Suprapubic skin (tissue), 4 donors: ENCODE measurements around the gene ZNF19. TPM values are rescaled to one million over a fixed set of nuclear protein-coding genes. Genes with fewer than 3 reads are reported as not detected.

Source experiments
- DNase-seq, 2 donors: peaks; one replicate each; pipeline ENCODE4 v3.0.0-alpha.2; 2019; ENCODE audit warnings: low spot score in 2 of 2
- H3K27ac ChIP-seq: fragments of 200-600 bp; sonication (generic); one replicate; pipeline ENCODE4 v1.5.1; 2019
- H3K27me3 ChIP-seq: fragments of 200-600 bp; sonication (generic); one replicate; pipeline ENCODE4 v1.5.1; 2019
- H3K36me3 ChIP-seq: fragments of 200-600 bp; sonication (generic); one replicate; pipeline ENCODE4 v1.5.1; 2019
- H3K4me1 ChIP-seq: fragments of 200-600 bp; sonication (generic); one replicate; pipeline ENCODE4 v1.5.1; 2019
- H3K4me3 ChIP-seq: fragments of 200-600 bp; sonication (generic); one replicate; pipeline ENCODE4 v1.5.1; 2019; ENCODE audit warnings: mild to moderate bottlenecking
- H3K9me3 ChIP-seq: fragments of 200-600 bp; sonication (generic); one replicate; pipeline ENCODE4 v1.5.1; 2019
- CTCF ChIP-seq, 2 donors: fragments of 200-600 bp in 1 of 2; fragments of 450-650 bp in 1 of 2; sonication (generic) in 1 of 2; IDR thresholded peaks; one replicate each; pipeline ENCODE4 v1.5.1; 2016 to 2019; ENCODE audit warnings: antibody characterized with exemption in 2 of 2, mild to moderate bottlenecking in 1 of 2, moderate library complexity in 1 of 2
- EP300 ChIP-seq: sonication (generic); formaldehyde crosslinking; IDR thresholded peaks from one replicate; pipeline ENCODE4 v1.6.1; 2017; ENCODE audit warnings: antibody characterized with exemption
- POLR2A ChIP-seq, 2 donors: fragments of 450-650 bp; IDR thresholded peaks; one replicate each; pipeline ENCODE4 v1.6.1; 2017; ENCODE audit warnings: antibody characterized with exemption in 2 of 2, mild to moderate bottlenecking in 2 of 2, moderate library complexity in 2 of 2
- POLR2AphosphoS5 ChIP-seq, 3 donors: sonication (generic); formaldehyde crosslinking; IDR thresholded peaks; one replicate each; pipeline ENCODE4 v1.6.1; 2017; ENCODE audit warnings: antibody characterized with exemption in 3 of 3
- WGBS: methylation state at CpG from one replicate; pipeline ENCODE4 v1.1.5; 2018; 5-methylcytosine and 5-hydroxymethylcytosine counted together
- total RNA-seq, 4 donors: library from RNA; depleted of rRNA; stranded (reverse); fragments of >200 nt; gene quantifications; one replicate each; pipeline ENCODE4 v1.1.0, GENCODE V29; 2016

ZNF19 gene
- 10 to 100 TPM in 1 of 4 donors, 1 to 10 TPM in 2, under 1 TPM in 1; 0.87 to 10.4 (median 5.3) TPM for total RNA-seq

GRCh38 chr16:71489122-71489521, at the start of gene ZNF19:
Gene ZNF19 (minus strand): TSS chr16:71489324. CDS start chr16:71482114, 7,210 bp downstream.
- no peak within 1 kb of the TSS for H3K4me3 ChIP-seq
- peaks cover 4% of the 10 kb centered on the region for H3K4me1 ChIP-seq
- DNase-seq = peak in 1 of 2 donors; percentile 75
- no peak for TF ChIP-seq EP300
- TF ChIP-seq POLR2A (IDR thresholded peaks at IDR 0.05) = no peak
- TF ChIP-seq CTCF (IDR thresholded peaks at IDR 0.05) = no peak
- no peak for TF ChIP-seq POLR2AphosphoS5 (IDR thresholded peaks at IDR 0.05)
- 91% methylated on average over 20 of the region's 22 CpGs for WGBS
- H3K36me3 ChIP-seq = no peaks in the 10 kb centered on the region
- H3K27me3 ChIP-seq = no peaks in the 10 kb centered on the region
- H3K27ac ChIP-seq = no peak within 1 kb of the TSS
- no peaks in the 10 kb centered on the region for H3K9me3 ChIP-seq

- H3K4me1 ChIP-seq = no peaks in the 10 kb centered on the region
- TF ChIP-seq EP300 = no peak
- peak in 1 of 2 donors; percentile 27 for TF ChIP-seq CTCF (IDR thresholded peaks at IDR 0.05)
- no peak overlapping the region for H3K27ac ChIP-seq
- no peaks in the 10 kb centered on the region for H3K9me3 ChIP-seq
- no peak for DNase-seq
- no peaks in the 10 kb centered on the region for H3K27me3 ChIP-seq
- no peak overlapping the region for H3K4me3 ChIP-seq
- no peaks in the 10 kb centered on the region for H3K36me3 ChIP-seq
- 72% methylated on average over 6 of the region's 6 CpGs for WGBS
Observed at GRCh38 chr16:71537643-71538042, 48.5 kb upstream of the ZNF19 start.

GRCh38 chr16:71536752-71537499, 47.8 kb upstream of the ZNF19 start:
- H3K27me3 ChIP-seq = no peaks in the 10 kb centered on the region
- no peaks in the 10 kb centered on the region for H3K4me1 ChIP-seq
- DNase-seq = no peak
- H3K27ac ChIP-seq = no peak overlapping the region
- H3K4me3 ChIP-seq = no peak overlapping the region
- no peaks in the 10 kb centered on the region for H3K36me3 ChIP-seq
- no peak for TF ChIP-seq POLR2A (IDR thresholded peaks at IDR 0.05)
- no peak for TF ChIP-seq POLR2AphosphoS5 (IDR thresholded peaks at IDR 0.05)
- no peak for TF ChIP-seq CTCF (IDR thresholded peaks at IDR 0.05)
- no peak for TF ChIP-seq EP300
- WGBS = 93% methylated on average over 27 of the region's 28 CpGs
- no peaks in the 10 kb centered on the region for H3K9me3 ChIP-seq

- 50% methylated on average over 3 of the region's 3 CpGs for WGBS
- no peaks in the 10 kb centered on the region for H3K36me3 ChIP-seq
Observed at GRCh38 chr16:71532366-71532765, 43.2 kb upstream of the ZNF19 start.

GRCh38 chr16:71528863-71529262, 39.7 kb upstream of the ZNF19 start:
- no peak for DNase-seq
- TF ChIP-seq CTCF (IDR thresholded peaks at IDR 0.05) (no peak), POLR2A (IDR thresholded peaks at IDR 0.05) (no peak), EP300 (no peak), POLR2AphosphoS5 (IDR thresholded peaks at IDR 0.05) (no peak)
- peaks cover 29% of the 10 kb centered on the region for H3K27me3 ChIP-seq
- no peaks in the 10 kb centered on the region for H3K36me3 ChIP-seq
- no peaks in the 10 kb centered on the region for H3K9me3 ChIP-seq
- H3K27ac ChIP-seq = no peak overlapping the region
- H3K4me3 ChIP-seq = no peak overlapping the region
- H3K4me1 ChIP-seq = peaks cover 7% of the 10 kb centered on the region
- 73% methylated on average over 4 of the region's 4 CpGs for WGBS

More at GRCh38 chr16:71532366-71532765, 43.2 kb upstream of the ZNF19 start:
- DNase-seq = no peak
- H3K9me3 ChIP-seq = no peaks in the 10 kb centered on the region
- H3K4me1 ChIP-seq = no peaks in the 10 kb centered on the region
- H3K4me3 ChIP-seq = no peak overlapping the region
- H3K27ac ChIP-seq = no peak overlapping the region
- peaks cover 20% of the 10 kb centered on the region for H3K27me3 ChIP-seq
- no peak for TF ChIP-seq POLR2AphosphoS5 (IDR thresholded peaks at IDR 0.05)
